ENCODE results near the gene NCOA7.
A peak's percentile ranks its signal among the peaks of the same experiment; 100 is the strongest.

NCOA7 gene

DNA sequence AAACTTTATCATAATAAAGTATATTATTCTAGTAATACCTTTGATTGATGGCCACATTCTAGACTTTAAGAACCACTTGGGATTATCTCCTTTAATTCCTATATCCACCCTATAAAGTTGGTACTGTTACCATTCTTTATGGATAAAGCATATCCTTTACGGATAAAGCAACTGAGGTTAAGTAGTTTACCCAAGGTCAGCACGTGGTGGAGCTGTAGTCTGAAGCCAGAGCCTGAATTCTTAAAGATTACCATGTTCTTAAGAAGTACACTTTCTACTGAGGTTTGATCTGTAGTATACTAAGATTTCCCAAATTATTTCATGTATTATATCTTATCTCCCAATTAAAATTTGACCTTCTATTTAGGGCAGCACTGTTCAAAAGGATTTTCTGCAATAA is 3.0 kb upstream of the NCOA7 start:
- no peak overlapping the region for H3K27ac ChIP-seq (replicated peaks; ENCODE audit: low read length)
- no peak for DNase-seq (ENCODE audit: low spot score)
- H3K36me3 ChIP-seq (replicated peaks in 1 of 2; ENCODE audit: control insufficient read depth in 2 of 2, insufficient read depth in 2 of 2, low read length in 2 of 2) = no peaks in the 10 kb centered on the region
- H2BK12ac ChIP-seq (ENCODE audit: low read length) = no peak overlapping the region
- no peak overlapping the region for H2AFZ ChIP-seq (ENCODE audit: low read length)
- no peak overlapping the region for H3K9ac ChIP-seq (ENCODE audit: low read depth, low read length, poor library complexity)
- H3K27me3 ChIP-seq (ENCODE audit: control insufficient read depth in 3 of 3, insufficient read depth in 3 of 3, low read depth in 1 of 3, low read length in 3 of 3) = no peaks in the 10 kb centered on the region
- H3K14ac ChIP-seq (ENCODE audit: low read length) = no peak overlapping the region
- H2BK120ac ChIP-seq (ENCODE audit: low read depth, low read length) = no peak overlapping the region
- no peak overlapping the region for H3K4me3 ChIP-seq (ENCODE audit: low read length in 2 of 2)
- H3K23ac ChIP-seq (ENCODE audit: low read depth, low read length, poor library complexity) = no peak overlapping the region
- no peak overlapping the region for H4K91ac ChIP-seq (ENCODE audit: low read depth, low read length, poor library complexity)
- H2BK5ac ChIP-seq (ENCODE audit: low read length) = no peak overlapping the region
- H3K4me1 ChIP-seq (ENCODE audit: control insufficient read depth in 2 of 2, insufficient read depth in 1 of 2, low read depth in 1 of 2, low read length in 2 of 2) = peaks cover 5 to 6% of the 10 kb centered on the region in 2 donors
- H3K18ac ChIP-seq (ENCODE audit: low read length) = no peak overlapping the region
- no peak overlapping the region for H3K4me2 ChIP-seq (ENCODE audit: insufficient read depth, low read length, poor library complexity, severe bottlenecking)
- no peak overlapping the region for H2AK5ac ChIP-seq (ENCODE audit: low read depth, low read length)
- H4K8ac ChIP-seq (ENCODE audit: low read depth, low read length) = no peak overlapping the region
- H2BK15ac ChIP-seq (ENCODE audit: low read length) = no peak overlapping the region
- no peak overlapping the region for H3K4ac ChIP-seq (ENCODE audit: low read length)
- no CpG with 5 or more reads among the region's 2 CpGs for WGBS, 2 donors (ENCODE audit: extremely low coverage in 2 of 2, insufficient read length in 2 of 2, insufficient replicate concordance in 1 of 2)
- peaks cover 2% of the 10 kb centered on the region for H3K79me1 ChIP-seq (ENCODE audit: low read depth, low read length)
- peaks cover 0 to 4% of the 10 kb centered on the region in 2 donors for H3K9me3 ChIP-seq (replicated peaks in 1 of 2; ENCODE audit: control insufficient read depth in 2 of 2, insufficient read depth in 1 of 2, low read depth in 1 of 2, low read length in 2 of 2)

DNA sequence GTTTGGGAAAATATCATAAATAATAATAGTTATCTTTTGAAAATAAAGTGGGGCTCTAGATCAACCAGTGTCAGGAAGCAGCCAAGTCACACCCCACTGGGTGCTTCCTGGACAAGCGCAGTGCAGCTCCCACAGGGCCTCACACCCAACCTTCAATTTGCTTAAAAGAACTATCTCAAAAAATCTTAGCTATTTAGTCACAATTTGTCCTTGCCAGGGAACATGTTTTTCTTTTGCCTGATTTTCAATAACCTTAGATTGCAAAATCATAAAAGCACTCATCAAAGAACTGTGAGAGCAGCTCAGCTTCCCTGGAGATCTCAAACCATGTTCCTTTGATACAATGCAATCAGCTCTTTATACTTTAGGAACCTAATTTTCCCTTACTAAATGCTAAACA is 1.6 kb upstream of the NCOA7 start:
- peak overlapping the region; percentile 99 for H2AFZ ChIP-seq (ENCODE audit: low read length)
- H4K91ac ChIP-seq (ENCODE audit: low read depth, low read length, poor library complexity) = no peak overlapping the region
- no peaks in the 10 kb centered on the region for H3K9me3 ChIP-seq (replicated peaks in 1 of 2; ENCODE audit: control insufficient read depth in 2 of 2, insufficient read depth in 1 of 2, low read depth in 1 of 2, low read length in 2 of 2)
- H3K4me3 ChIP-seq (ENCODE audit: low read length in 2 of 2) = no peak overlapping the region
- H3K79me1 ChIP-seq (ENCODE audit: low read depth, low read length) = peaks cover 2% of the 10 kb centered on the region
- no peak overlapping the region for H2AK5ac ChIP-seq (ENCODE audit: low read depth, low read length)
- no peak overlapping the region for H3K27ac ChIP-seq (replicated peaks; ENCODE audit: low read length)
- WGBS, 2 donors (ENCODE audit: extremely low coverage in 2 of 2, insufficient read length in 2 of 2, insufficient replicate concordance in 1 of 2) = no CpG with 5 or more reads among the region's 1 CpG
- H2BK15ac ChIP-seq (ENCODE audit: low read length) = no peak overlapping the region
- no peak overlapping the region for H2BK120ac ChIP-seq (ENCODE audit: low read depth, low read length)
- H4K8ac ChIP-seq (ENCODE audit: low read depth, low read length) = no peak overlapping the region
- H2BK5ac ChIP-seq (ENCODE audit: low read length) = no peak overlapping the region
- H3K4me2 ChIP-seq (ENCODE audit: insufficient read depth, low read length, poor library complexity, severe bottlenecking) = no peak overlapping the region
- H3K36me3 ChIP-seq (replicated peaks in 1 of 2; ENCODE audit: control insufficient read depth in 2 of 2, insufficient read depth in 2 of 2, low read length in 2 of 2) = no peaks in the 10 kb centered on the region
- no peak overlapping the region for H3K4ac ChIP-seq (ENCODE audit: low read length)
- H3K9ac ChIP-seq (ENCODE audit: low read depth, low read length, poor library complexity) = no peak overlapping the region
- H2BK12ac ChIP-seq (ENCODE audit: low read length) = no peak overlapping the region
- no peak for DNase-seq (ENCODE audit: low spot score)
- H3K23ac ChIP-seq (ENCODE audit: low read depth, low read length, poor library complexity) = no peak overlapping the region
- H3K4me1 ChIP-seq (ENCODE audit: control insufficient read depth in 2 of 2, insufficient read depth in 1 of 2, low read depth in 1 of 2, low read length in 2 of 2) = peaks cover 5 to 6% of the 10 kb centered on the region in 2 donors
- no peak overlapping the region for H3K14ac ChIP-seq (ENCODE audit: low read length)
- no peak overlapping the region for H3K18ac ChIP-seq (ENCODE audit: low read length)
- no peaks in the 10 kb centered on the region for H3K27me3 ChIP-seq (ENCODE audit: control insufficient read depth in 3 of 3, insufficient read depth in 3 of 3, low read depth in 1 of 3, low read length in 3 of 3)

DNA sequence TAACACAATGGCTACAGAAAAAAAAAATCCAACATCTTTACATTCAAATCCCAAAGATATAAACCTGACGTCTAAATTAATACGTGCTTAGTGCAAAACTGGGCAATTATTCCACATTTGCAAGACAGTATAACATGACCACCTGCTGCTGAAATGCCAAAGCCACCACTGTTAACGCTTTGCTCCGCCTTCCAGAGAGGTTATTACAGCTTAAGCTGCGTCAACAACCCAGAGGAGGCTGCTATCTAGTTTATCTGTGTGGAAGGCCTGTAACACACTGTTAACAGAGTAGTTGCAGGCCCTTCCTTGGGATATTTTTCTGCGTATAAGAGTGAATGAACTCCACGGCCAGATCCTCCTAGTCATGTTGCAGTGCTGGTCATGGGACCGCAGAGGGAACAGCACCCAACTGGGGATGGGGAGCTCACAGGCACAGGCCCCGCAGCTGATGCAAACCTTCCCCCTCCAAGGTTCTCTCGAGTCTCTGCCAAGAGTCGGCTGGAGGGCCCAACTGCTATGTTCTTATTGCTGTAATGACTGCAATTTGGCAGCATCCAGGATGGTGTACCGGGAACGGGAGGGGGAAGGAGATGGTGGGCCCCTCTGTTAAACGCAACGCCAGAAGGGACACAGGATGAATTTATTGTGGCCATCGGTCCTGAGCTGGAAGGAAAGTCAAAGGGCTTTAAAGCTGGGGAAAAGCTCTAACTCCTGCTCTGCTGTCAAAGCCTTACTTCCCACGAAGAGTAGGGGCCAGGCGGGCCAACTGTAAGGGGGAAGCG is 993 bp upstream of the NCOA7 start:
- Histone ChIP-seq H3K4me1 (ENCODE audit: control insufficient read depth in 2 of 2, insufficient read depth in 1 of 2, low read depth in 1 of 2, low read length in 2 of 2) (peaks cover 5 to 6% of the 10 kb centered on the region in 2 donors), H2AFZ (ENCODE audit: low read length) (peak overlapping the region; percentile 99), H3K23ac (ENCODE audit: low read depth, low read length, poor library complexity) (peak overlapping the region; percentile 93), H3K79me1 (ENCODE audit: low read depth, low read length) (peaks cover 2% of the 10 kb centered on the region), H3K27me3 (ENCODE audit: control insufficient read depth in 3 of 3, insufficient read depth in 3 of 3, low read depth in 1 of 3, low read length in 3 of 3) (no peaks in the 10 kb centered on the region), H3K4ac (ENCODE audit: low read length) (no peak overlapping the region), H2BK12ac (ENCODE audit: low read length) (no peak overlapping the region), H3K4me2 (ENCODE audit: insufficient read depth, low read length, poor library complexity, severe bottlenecking) (peak overlapping the region; percentile 76), H3K18ac (ENCODE audit: low read length) (peak overlapping the region; percentile 99), H4K91ac (ENCODE audit: low read depth, low read length, poor library complexity) (no peak overlapping the region), H3K9me3 (replicated peaks in 1 of 2; ENCODE audit: control insufficient read depth in 2 of 2, insufficient read depth in 1 of 2, low read depth in 1 of 2, low read length in 2 of 2) (no peaks in the 10 kb centered on the region), H3K36me3 (replicated peaks in 1 of 2; ENCODE audit: control insufficient read depth in 2 of 2, insufficient read depth in 2 of 2, low read length in 2 of 2) (no peaks in the 10 kb centered on the region), H2AK5ac (ENCODE audit: low read depth, low read length) (no peak overlapping the region), H2BK5ac (ENCODE audit: low read length) (peak overlapping the region; percentile 95), H2BK15ac (ENCODE audit: low read length) (no peak overlapping the region), H3K9ac (ENCODE audit: low read depth, low read length, poor library complexity) (peak overlapping the region; percentile 84), H2BK120ac (ENCODE audit: low read depth, low read length) (peak overlapping the region; percentile 81), H4K8ac (ENCODE audit: low read depth, low read length) (peak overlapping the region; percentile 92), H3K4me3 (ENCODE audit: low read length in 2 of 2) (peak overlapping the region; percentile 66 to 95), H3K14ac (ENCODE audit: low read length) (peak overlapping the region; percentile 64), H3K27ac (replicated peaks; ENCODE audit: low read length) (peak overlapping the region; percentile 74)
- no CpG with 5 or more reads among the region's 19 CpGs for WGBS, 2 donors (ENCODE audit: extremely low coverage in 2 of 2, insufficient read length in 2 of 2, insufficient replicate concordance in 1 of 2)
- DNase-seq (ENCODE audit: low spot score) = peak; percentile 8

DNA sequence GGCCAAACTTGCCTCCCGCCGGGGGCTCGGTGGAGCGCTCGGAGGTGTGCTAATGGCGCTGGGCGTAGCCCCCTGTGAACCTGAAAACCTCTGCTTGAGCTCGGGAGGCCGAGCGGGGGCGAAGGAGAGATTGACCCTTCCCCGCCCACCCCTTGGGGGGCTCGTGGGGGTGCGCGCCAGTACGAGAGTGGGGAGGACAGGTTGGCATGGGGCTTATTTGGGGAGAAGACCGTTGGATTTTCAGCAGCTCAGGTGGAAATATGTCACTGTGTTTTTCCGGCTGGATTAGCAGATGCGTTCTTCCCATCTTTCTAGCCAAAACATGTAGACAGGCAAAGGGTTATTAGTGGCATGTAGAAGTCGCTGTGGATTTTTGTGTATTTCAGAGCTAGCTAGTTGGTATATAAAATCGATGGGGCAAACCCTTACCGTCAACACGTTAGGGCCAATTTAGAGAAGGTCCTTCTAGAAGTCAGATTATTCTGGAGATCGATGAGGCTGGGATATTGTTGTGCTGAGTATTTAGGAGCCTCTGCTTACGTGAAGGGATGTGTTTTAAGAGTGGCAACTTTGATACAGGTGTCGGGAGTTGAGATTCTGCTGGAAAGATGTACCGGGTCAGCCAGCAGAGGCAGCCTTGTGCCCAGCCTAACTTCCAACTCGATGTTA is 525 bp downstream of the NCOA7 start:
- Histone ChIP-seq H3K18ac (ENCODE audit: low read length) (peak overlapping the region; percentile 94), H4K8ac (ENCODE audit: low read depth, low read length) (no peak overlapping the region), H2BK12ac (ENCODE audit: low read length) (no peak overlapping the region), H3K9ac (ENCODE audit: low read depth, low read length, poor library complexity) (peak overlapping the region; percentile 91), H3K4me1 (ENCODE audit: control insufficient read depth in 2 of 2, insufficient read depth in 1 of 2, low read depth in 1 of 2, low read length in 2 of 2) (peaks cover 5 to 6% of the 10 kb centered on the region in 2 donors), H2BK120ac (ENCODE audit: low read depth, low read length) (peak overlapping the region; percentile 81), H2BK15ac (ENCODE audit: low read length) (no peak overlapping the region), H3K27ac (replicated peaks; ENCODE audit: low read length) (no peak overlapping the region), H3K9me3 (replicated peaks in 1 of 2; ENCODE audit: control insufficient read depth in 2 of 2, insufficient read depth in 1 of 2, low read depth in 1 of 2, low read length in 2 of 2) (no peaks in the 10 kb centered on the region), H3K4me2 (ENCODE audit: insufficient read depth, low read length, poor library complexity, severe bottlenecking) (peak overlapping the region; percentile 72), H3K27me3 (ENCODE audit: control insufficient read depth in 3 of 3, insufficient read depth in 3 of 3, low read depth in 1 of 3, low read length in 3 of 3) (no peaks in the 10 kb centered on the region), H3K79me1 (ENCODE audit: low read depth, low read length) (peaks cover 2% of the 10 kb centered on the region), H2AK5ac (ENCODE audit: low read depth, low read length) (no peak overlapping the region), H3K36me3 (replicated peaks in 1 of 2; ENCODE audit: control insufficient read depth in 2 of 2, insufficient read depth in 2 of 2, low read length in 2 of 2) (no peaks in the 10 kb centered on the region), H2BK5ac (ENCODE audit: low read length) (peak overlapping the region; percentile 95), H3K4me3 (ENCODE audit: low read length in 2 of 2) (peak overlapping the region; percentile 66 to 95), H3K4ac (ENCODE audit: low read length) (no peak overlapping the region), H2AFZ (ENCODE audit: low read length) (peak overlapping the region; percentile 99), H3K23ac (ENCODE audit: low read depth, low read length, poor library complexity) (peak overlapping the region; percentile 93), H3K14ac (ENCODE audit: low read length) (no peak overlapping the region), H4K91ac (ENCODE audit: low read depth, low read length, poor library complexity) (no peak overlapping the region)
- no CpG with 5 or more reads among the region's 28 CpGs for WGBS, 2 donors (ENCODE audit: extremely low coverage in 2 of 2, insufficient read length in 2 of 2, insufficient replicate concordance in 1 of 2)
- no peak for DNase-seq (ENCODE audit: low spot score)
